Fibroblast of skin of back (primary cell): ENCODE data around the gene SNX10.
A peak's percentile ranks its signal among the peaks of the same experiment; 100 is the strongest.

Experiments
- DNase-seq: peaks from one replicate; pipeline ENCODE4 v3.0.0-alpha.2; 2013

The SNX10 gene

DNA sequence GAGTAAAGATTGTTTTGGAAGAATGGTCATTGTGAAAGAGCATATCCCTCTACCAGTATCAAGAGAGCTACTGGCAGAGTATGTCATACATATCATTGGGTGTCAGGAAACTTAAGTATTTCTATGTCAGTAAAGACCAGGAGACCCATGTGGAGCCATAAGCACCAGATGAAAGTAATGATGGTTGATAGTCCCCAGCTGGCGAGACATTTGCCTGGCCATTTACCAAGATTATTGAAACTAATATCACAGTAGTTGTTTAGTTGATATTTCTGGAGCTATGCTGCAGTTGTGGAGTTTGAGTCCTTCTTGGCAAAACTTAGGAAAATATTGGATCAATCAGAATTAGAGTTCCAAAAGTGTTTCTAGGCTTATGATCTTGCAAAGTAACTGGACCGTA is 114.8 kb downstream of the SNX10 start:
- no peak for DNase-seq

DNA sequence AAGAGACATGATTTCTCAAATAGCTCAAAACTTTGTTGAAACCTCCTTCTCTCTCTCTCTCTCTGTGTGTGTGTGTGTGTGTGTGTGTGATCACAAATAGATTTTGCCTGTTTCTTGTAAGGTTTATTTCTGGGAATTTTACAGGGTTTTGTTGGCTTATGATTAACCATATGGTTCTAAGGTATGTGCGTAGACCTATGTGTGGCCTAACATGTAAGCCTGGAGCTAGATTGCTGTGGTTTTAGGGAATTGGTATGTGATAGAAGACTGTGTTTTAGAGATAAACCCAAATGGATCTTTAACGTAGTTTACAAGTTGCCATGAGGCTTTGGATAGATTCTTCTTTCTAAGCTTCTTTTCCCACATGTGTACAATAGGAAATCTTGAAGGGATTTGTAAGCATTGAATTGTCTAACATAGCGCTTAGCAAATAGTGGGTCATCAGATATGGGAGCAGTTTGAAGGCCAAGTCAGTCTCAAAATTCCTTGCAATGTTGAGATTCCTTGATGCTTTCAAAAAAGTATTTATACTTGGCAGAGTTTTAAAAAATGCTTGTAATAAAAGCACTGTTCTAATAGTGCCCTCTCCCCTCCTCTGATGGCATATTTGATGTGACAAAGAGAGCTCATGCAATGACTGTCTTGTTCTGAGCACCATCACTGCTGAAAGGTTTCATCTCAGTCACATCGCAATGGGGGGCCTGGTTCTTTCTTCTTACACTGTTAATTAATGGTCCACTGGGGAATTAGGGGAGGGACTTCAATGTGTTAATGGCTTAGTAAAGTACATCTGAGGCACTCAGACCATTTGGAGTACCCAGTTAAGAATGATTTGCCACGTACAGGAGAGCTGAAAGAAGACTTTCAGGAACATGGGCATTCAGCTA is 118.2 kb downstream of the SNX10 start:
- peak; percentile 4 for DNase-seq

DNA sequence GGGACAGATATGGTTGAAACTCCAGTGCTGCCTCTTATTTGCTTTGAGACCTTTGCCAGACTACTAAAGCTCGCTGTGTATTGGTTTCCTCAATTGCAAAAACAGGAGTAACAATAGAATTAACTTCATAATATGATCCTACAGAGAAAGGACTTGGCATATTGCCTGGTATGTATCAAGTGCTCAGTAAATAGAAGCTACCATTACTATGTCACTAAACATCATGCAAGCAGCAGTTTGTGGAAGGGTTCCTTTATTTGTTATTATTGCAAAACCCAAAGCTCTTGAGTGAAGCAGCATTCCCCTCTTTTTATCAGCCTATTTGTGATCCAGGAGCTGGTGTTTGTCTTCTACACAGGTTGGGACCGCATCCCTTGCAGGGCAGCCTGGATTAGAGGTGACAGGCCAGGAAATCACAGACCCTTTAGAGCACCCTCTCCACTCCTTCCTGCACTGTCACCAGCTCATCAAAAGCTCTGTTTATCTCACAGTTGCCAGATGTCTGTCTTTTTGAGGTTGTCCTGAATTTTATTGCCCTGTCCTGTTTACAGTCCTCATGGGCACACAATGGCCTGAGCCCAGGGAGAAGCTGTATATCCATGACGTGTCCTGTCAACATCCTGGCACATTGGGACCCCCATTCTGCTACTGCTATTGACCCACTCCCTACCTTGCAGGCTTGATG is 121.5 kb downstream of the SNX10 start:
- no peak for DNase-seq

DNA sequence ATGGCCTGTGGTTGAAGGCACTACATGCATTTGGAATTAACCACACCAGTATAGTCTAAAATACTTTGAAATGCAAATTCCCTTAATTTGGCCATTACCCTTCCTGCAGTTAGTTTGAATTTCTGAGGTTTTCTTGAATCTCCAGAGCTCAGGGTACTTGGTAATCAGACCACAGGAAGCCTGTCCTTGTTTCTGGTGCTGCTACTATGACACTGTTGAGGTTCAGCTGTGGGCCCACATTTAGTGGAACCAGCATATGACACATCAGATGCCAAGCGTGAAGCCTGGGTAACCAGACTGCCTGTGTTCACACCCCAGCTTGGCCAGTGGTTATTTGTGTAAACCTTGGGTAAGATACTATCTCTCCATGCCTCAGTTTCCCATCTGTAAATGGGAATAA is 124.3 kb downstream of the SNX10 start:
- no peak for DNase-seq

DNA sequence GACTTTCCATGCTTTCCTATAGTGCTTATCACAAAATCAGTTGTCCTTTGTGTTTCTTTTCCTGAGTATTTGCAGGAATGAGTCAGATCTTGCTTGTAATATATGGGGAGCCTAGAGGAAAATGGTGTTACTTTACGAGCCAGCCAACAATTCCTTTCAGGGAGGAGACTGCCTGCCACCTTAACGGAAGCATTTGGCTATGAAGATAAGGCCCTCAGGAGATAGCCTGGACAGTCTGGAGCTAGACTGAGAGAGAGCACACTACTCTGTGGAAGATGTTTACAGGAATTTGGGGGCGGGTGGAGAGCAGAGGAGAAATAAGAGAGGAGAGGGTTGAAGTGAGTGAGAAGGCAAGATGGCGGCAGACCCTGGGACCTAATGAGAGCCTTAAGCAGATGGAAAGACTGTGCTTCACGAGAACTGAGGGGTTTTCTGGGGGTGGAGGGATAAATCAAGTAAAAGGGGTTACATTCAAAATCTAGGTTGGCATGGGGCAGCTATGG is 126.3 kb downstream of the SNX10 start:
- DNase-seq: no peak

DNA sequence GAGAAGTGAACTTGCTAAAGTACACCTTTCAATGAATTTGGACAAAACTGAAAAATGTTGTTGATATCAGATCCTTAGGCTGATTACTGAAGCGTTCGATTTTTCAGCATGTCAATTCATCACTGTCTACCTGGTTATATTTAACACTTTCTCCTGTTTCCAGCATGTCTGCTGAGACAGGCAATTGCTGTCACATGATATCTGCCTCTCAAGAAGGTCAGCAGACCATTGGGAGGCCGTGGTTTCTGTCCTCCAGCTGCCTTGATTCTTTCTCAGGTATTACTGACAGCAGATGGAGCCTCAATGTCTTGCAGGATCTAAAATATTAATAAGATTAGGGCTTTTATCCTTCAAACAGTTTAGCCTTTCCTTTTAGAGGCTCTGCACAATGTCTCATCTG is 127.5 kb downstream of the SNX10 start:
- DNase-seq: no peak

DNA sequence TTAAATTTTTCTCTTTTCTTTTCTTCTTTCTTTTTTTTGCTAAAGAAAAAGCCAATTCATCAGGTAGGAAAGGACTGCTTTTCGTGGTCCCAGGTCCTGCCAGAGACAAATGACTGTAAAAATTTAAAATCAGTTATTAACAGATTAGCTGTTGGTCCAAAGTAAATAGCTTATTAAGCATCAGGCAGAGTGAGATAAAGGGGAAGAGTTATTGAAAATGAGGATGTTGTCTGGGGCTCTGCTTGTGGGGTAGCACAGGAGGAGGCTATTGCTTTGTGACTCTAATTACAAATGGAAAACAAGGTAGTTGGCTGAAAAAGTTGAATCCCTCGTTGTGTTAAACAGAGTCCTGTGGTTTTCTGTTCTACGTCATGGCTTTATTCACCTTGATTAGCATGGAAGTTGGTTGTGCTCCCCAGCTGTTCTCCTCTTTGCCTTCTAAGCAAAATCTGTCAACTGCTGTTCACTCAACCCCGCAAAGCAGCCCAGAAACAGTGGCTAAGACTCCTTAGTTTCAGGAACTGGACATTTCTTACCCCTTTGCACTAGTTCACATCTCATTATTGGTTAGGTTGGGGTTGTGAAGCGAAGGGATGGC is 128.9 kb downstream of the SNX10 start:
- no peak for DNase-seq

DNA sequence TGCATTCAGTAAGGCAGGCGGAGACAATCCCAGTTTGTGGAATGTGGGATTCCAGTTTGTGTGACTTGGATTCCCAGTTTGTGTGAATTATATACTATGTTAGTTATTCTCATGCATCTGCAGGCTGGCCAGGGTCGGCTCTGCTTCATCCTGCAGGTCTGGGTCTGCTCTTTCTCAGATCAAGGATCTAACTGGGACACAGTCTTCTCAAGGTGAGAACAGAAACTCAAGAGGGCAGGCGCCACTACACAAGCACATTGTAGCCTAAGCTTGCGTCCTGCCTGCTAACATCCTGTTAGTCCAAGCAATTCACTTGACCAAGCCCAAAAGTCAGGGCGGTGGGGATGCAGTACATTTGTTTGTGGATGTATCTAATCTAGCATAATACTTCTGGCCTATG is 131.1 kb downstream of the SNX10 start:
- no peak for DNase-seq

DNA sequence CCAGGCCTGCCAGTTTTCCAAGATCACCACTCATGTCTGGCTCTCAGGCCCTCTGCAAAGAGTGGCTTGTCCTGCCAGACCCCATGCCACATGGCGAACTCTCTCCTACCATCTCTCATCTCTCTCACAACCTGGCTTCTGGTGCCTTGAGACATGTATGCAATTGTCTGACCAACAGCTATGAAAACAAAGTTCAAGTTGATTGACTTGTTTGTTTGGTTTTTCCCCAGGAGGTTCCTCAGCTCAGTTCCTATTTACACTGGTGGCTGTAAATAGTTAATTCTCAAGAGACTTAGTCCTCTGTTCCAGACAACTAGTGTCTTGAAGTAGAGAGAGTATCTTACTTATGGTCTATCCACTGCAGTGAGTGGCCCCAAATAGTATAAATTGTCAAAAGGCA is 131.8 kb downstream of the SNX10 start:
- DNase-seq: no peak
